ENCODE measurements around the gene TIGD2.

- TF ChIP-seq CTCF (optimal IDR thresholded peaks at IDR 0.05 in 1 of 3, IDR thresholded peaks at IDR 0.05 in 1 of 3, conservative IDR thresholded peaks at IDR 0.05 in 1 of 3; ENCODE audit: extremely low read depth in 1 of 3, insufficient read depth in 2 of 3, low read length in 3 of 3) (no peak), EZH2 (IDR thresholded peaks at IDR 0.05; ENCODE audit: low read length) (no peak)
Measured at GRCh38 chr4:89067417-89067816, 43.9 kb upstream of the TIGD2 start.
